Epithelial cell of esophagus (primary cell): Measurements from ENCODE around the gene NDUFB7.
"Not testable (repeated sequence)": the region's sequence is repeated elsewhere in the genome, so short reads cannot be mapped to it uniquely, and the experiment has no call there.

ENCODE experiments used
- DNase-seq: peaks from one replicate; pipeline ENCODE4 v3.0.0; 2010; ENCODE audit warnings: low read depth
- H3K4me3 ChIP-seq: 2 replicates; pipeline ENCODE4 v1.5.1; 2011; ENCODE audit warnings: mild to moderate bottlenecking, low read length, control low read depth
- CTCF ChIP-seq: IDR thresholded peaks from 2 replicates; pipeline ENCODE4 v1.5.1; 2011; ENCODE audit warnings: low read depth, mild to moderate bottlenecking, low read length, control low read depth, inconsistent platforms; ENCODE audit not compliant: insufficient read depth; ENCODE audit errors: missing control alignments

NDUFB7 gene

GRCh38 chr19:14567079-14567478, 4.8 kb downstream of the NDUFB7 start:
- DNase-seq = no peak
- no peak overlapping the region for H3K4me3 ChIP-seq
- TF ChIP-seq CTCF = no peak

GRCh38 chr19:14566712-14567077, 5.2 kb downstream of the NDUFB7 start:
- no peak overlapping the region for H3K4me3 ChIP-seq
- no peak for DNase-seq
- TF ChIP-seq CTCF = no peak

- no peak for DNase-seq
- no peak for TF ChIP-seq CTCF
- no peak overlapping the region for H3K4me3 ChIP-seq
These were observed 5.8 kb downstream of the NDUFB7 start for GRCh38 chr19:14565765-14566711.

GRCh38 chr19:14565298-14565679, 6.6 kb downstream of the NDUFB7 start:
- no peak for TF ChIP-seq CTCF
- DNase-seq = no peak
- H3K4me3 ChIP-seq = no peak overlapping the region

GRCh38 chr19:14564652-14565297, 7.1 kb downstream of the NDUFB7 start:
- DNase-seq, H3K4me3 ChIP-seq: not testable (repeated sequence)

- H3K4me3 ChIP-seq = no peak overlapping the region
- TF ChIP-seq CTCF = no peak
- DNase-seq = peak; percentile 70
These were observed 7.7 kb downstream of the NDUFB7 start for GRCh38 chr19:14563989-14564651.

GRCh38 chr19:14563590-14563926, 8.3 kb downstream of the NDUFB7 start:
- no peak for DNase-seq
- no peak for TF ChIP-seq CTCF
- no peak overlapping the region for H3K4me3 ChIP-seq
